GM23338 (cell line): ENCODE results near the gene TYMP.

Source experiments
- CREB1 ChIP-seq: fragments of 250-450 bp; sonication (Bioruptor Pico); IDR thresholded peaks from 2 replicates; pipeline ENCODE4 v1.5.0; 2020; ENCODE audit warnings: low read depth, mild to moderate bottlenecking, moderate library complexity
- EZH2 ChIP-seq: fragments of 200-600 bp; sonication (generic); IDR thresholded peaks from one replicate; pipeline ENCODE4 v1.8.0; 2017; ENCODE audit warnings: antibody characterized with exemption, mild to moderate bottlenecking, low read depth; ENCODE audit not compliant: unreplicated experiment
- EZH2phosphoT487 ChIP-seq: fragments of 200-600 bp; sonication (generic); IDR thresholded peaks from one replicate; pipeline ENCODE4 v1.8.1; 2018; ENCODE audit warnings: antibody characterized with exemption; ENCODE audit not compliant: unreplicated experiment
- POLR2AphosphoS5 ChIP-seq: IDR thresholded peaks from 2 replicates; pipeline ENCODE4 v1.6.1; 2016; ENCODE audit warnings: antibody characterized with exemption, low read depth
- STAT1 ChIP-seq: IDR thresholded peaks from one replicate; pipeline ENCODE4 v1.6.1; 2016; ENCODE audit warnings: antibody characterized with exemption; ENCODE audit not compliant: unreplicated experiment
- TF ChIP-seq, protein P1 (sequence below), 2 experiments: fragments of 200-600 bp in 1 of 2; sonication (generic) in 1 of 2; conservative IDR thresholded peaks; 2 replicates each; pipeline versions ENCODE4 v1.5.1 to v1.6.1; 2016 to 2017; ENCODE audit warnings: antibody characterized with exemption in 2 of 2, low read depth in 2 of 2, mild to moderate bottlenecking in 2 of 2, moderate library complexity in 1 of 2
- TF ChIP-seq, protein P2 (sequence below): IDR thresholded peaks from one replicate; pipeline ENCODE4 v1.6.1; 2018; ENCODE audit warnings: antibody characterized with exemption; ENCODE audit not compliant: unreplicated experiment

DNA sequence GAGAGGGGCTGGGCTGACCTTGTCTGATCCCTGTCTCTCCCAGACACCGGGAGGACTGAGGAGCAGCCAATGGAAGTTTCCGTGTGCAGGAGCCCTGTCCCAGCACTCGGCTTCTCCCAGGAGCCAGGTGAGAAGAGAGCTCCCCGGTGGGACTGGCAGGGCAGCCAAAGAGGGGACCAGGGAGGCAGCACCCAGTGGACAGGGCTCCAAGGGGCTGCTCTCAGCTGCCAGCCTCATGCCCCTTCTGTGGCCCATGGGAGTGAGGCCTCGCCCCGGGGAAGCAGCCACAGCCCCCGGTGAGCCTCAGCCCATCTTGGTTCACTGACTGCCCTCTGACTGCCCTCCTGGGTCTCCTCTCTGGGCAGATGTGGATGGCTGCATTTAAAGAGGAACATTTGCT lies 11.2 kb downstream of the TYMP start:
- TF ChIP-seq, protein P1, sequence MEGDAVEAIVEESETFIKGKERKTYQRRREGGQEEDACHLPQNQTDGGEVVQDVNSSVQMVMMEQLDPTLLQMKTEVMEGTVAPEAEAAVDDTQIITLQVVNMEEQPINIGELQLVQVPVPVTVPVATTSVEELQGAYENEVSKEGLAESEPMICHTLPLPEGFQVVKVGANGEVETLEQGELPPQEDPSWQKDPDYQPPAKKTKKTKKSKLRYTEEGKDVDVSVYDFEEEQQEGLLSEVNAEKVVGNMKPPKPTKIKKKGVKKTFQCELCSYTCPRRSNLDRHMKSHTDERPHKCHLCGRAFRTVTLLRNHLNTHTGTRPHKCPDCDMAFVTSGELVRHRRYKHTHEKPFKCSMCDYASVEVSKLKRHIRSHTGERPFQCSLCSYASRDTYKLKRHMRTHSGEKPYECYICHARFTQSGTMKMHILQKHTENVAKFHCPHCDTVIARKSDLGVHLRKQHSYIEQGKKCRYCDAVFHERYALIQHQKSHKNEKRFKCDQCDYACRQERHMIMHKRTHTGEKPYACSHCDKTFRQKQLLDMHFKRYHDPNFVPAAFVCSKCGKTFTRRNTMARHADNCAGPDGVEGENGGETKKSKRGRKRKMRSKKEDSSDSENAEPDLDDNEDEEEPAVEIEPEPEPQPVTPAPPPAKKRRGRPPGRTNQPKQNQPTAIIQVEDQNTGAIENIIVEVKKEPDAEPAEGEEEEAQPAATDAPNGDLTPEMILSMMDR (conservative IDR thresholded peaks at IDR 0.05; ENCODE audit: low read depth in 2 of 2) = no peak
- TF ChIP-seq EZH2 = no peak
- no peak for TF ChIP-seq EZH2phosphoT487
- TF ChIP-seq, protein P2, sequence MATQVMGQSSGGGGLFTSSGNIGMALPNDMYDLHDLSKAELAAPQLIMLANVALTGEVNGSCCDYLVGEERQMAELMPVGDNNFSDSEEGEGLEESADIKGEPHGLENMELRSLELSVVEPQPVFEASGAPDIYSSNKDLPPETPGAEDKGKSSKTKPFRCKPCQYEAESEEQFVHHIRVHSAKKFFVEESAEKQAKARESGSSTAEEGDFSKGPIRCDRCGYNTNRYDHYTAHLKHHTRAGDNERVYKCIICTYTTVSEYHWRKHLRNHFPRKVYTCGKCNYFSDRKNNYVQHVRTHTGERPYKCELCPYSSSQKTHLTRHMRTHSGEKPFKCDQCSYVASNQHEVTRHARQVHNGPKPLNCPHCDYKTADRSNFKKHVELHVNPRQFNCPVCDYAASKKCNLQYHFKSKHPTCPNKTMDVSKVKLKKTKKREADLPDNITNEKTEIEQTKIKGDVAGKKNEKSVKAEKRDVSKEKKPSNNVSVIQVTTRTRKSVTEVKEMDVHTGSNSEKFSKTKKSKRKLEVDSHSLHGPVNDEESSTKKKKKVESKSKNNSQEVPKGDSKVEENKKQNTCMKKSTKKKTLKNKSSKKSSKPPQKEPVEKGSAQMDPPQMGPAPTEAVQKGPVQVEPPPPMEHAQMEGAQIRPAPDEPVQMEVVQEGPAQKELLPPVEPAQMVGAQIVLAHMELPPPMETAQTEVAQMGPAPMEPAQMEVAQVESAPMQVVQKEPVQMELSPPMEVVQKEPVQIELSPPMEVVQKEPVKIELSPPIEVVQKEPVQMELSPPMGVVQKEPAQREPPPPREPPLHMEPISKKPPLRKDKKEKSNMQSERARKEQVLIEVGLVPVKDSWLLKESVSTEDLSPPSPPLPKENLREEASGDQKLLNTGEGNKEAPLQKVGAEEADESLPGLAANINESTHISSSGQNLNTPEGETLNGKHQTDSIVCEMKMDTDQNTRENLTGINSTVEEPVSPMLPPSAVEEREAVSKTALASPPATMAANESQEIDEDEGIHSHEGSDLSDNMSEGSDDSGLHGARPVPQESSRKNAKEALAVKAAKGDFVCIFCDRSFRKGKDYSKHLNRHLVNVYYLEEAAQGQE = no peak
- no peak for TF ChIP-seq POLR2AphosphoS5
- no peak for TF ChIP-seq STAT1
- no peak for TF ChIP-seq CREB1 (CRISPR knock-in tag)
